RPMI7951 (cell line): ENCODE results near the gene TIMP3. TPM values are rescaled to one million over a fixed set of nuclear protein-coding genes. Genes with fewer than 3 reads are reported as not detected.

Source experiments
- DNase-seq: peaks from one replicate; pipeline ENCODE4 v3.0.0-alpha.2; 2012; ENCODE audit warnings: low read depth
- total RNA-seq: library from RNA; depleted of rRNA; stranded (reverse); fragments of >200 nt; shearing (Covaris generic); gene quantifications from 2 replicates; pipeline ENCODE4 v1.2.3, GENCODE V29; 2014

The TIMP3 gene
- total RNA-seq, 1 experiment from 2014 or later = 593 TPM

GRCh38 chr22:32828150-32828549, 26.6 kb downstream of the TIMP3 start:
- DNase-seq = no peak

GRCh38 chr22:32828561-32828960, 27.1 kb downstream of the TIMP3 start:
- DNase-seq = no peak

GRCh38 chr22:32829451-32829851, 27.9 kb downstream of the TIMP3 start:
- no peak for DNase-seq

- no peak for DNase-seq
Observed at GRCh38 chr22:32830473-32830872, 29.0 kb downstream of the TIMP3 start.

- DNase-seq = no peak
Observed at GRCh38 chr22:32830957-32831356, 29.5 kb downstream of the TIMP3 start.

- no peak for DNase-seq
Observed at GRCh38 chr22:32831584-32831983, 30.1 kb downstream of the TIMP3 start.

GRCh38 chr22:32832174-32832573, 30.7 kb downstream of the TIMP3 start:
- no peak for DNase-seq

- no peak for DNase-seq
Observed at GRCh38 chr22:32836280-32837123, 35.0 kb downstream of the TIMP3 start.

- no peak for DNase-seq
Observed at GRCh38 chr22:32837142-32837541, 35.6 kb downstream of the TIMP3 start.

GRCh38 chr22:32837803-32838202, 36.3 kb downstream of the TIMP3 start:
- DNase-seq = no peak

GRCh38 chr22:32839831-32840584, 38.5 kb downstream of the TIMP3 start:
- DNase-seq = peak; percentile 44

GRCh38 chr22:32841175-32841574, 39.7 kb downstream of the TIMP3 start:
- no peak for DNase-seq

GRCh38 chr22:32842486-32842885, 41.0 kb downstream of the TIMP3 start:
- peak; percentile 69 for DNase-seq

GRCh38 chr22:32843300-32843699, 41.8 kb downstream of the TIMP3 start:
- DNase-seq = no peak

GRCh38 chr22:32844251-32844650, 42.7 kb downstream of the TIMP3 start:
- no peak for DNase-seq

GRCh38 chr22:32846780-32847491, 45.4 kb downstream of the TIMP3 start:
- no peak for DNase-seq

- DNase-seq = no peak
Observed at GRCh38 chr22:32848226-32848625, 46.7 kb downstream of the TIMP3 start.

- DNase-seq = no peak
Observed at GRCh38 chr22:32849501-32849900, 48.0 kb downstream of the TIMP3 start.

GRCh38 chr22:32850157-32850556, 48.7 kb downstream of the TIMP3 start:
- no peak for DNase-seq

- DNase-seq = no peak
Observed at GRCh38 chr22:32850591-32851517, 49.3 kb downstream of the TIMP3 start.
